ENCODE results near the gene CPTP. TPM values are rescaled to one million over a fixed set of nuclear protein-coding genes. Genes with fewer than 3 reads are reported as not detected.
A peak's percentile ranks its signal among the peaks of the same experiment; 100 is the strongest.
"Not testable (repeated sequence)": the region's sequence is repeated elsewhere in the genome, so short reads cannot be mapped to it uniquely, and the experiment has no call there.

Gene CPTP
- total RNA-seq, 1 donor from 2014 or later, result 21.6 TPM

DNA sequence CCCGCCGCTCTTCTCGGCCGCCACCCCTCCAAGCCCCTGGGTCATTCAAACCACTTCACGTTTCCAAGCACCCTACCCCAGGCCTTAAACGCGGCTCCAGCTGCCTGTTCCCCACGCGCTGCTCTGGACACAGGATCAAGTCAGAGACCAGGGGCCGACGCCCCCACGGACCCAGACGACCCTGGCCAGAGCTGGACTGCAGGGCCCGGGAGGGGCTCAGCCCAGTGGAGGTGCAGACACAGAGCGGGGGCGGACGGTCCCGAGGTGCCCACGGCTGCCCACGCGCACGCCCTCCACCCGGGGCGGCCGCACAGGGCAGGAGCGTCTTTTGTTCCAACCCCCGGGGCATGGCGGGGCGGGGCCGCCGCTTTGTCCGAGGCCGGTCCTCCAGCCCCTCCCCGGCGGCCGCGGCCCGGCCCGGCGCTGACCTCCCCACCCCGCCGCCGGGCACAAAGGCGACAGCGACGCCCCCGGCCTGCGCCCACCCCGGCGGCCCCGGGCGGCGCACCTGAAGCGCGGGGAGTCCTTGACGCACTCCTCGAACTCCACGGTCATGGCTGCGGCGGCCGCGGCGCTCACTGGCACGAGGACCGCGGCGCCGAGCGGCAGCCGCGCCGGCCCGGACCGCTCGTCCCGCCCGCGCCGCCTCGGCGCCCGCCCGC is 17.2 kb upstream of the CPTP start:
- peak; percentile 31 for DNase-seq

GRCh38 chr1:1307923-1308755 is 16.5 kb upstream of the CPTP start, which contains the start of the genes ACAP3 and PUSL1:
TSS of gene ACAP3 (minus strand) at chr1:1307930. CDS start at chr1:1307815, 115 bp downstream.
TSS of gene PUSL1 (plus strand) at chr1:1308597. CDS start at chr1:1308644, 47 bp downstream.
- peak; percentile 92 for DNase-seq

- peak; percentile 20 for DNase-seq
These were observed 15.8 kb upstream of the CPTP start for GRCh38 chr1:1308756-1309250.

GRCh38 chr1:1309251-1310108 is 15.1 kb upstream of the CPTP start:
- peak; percentile 27 for DNase-seq

DNA sequence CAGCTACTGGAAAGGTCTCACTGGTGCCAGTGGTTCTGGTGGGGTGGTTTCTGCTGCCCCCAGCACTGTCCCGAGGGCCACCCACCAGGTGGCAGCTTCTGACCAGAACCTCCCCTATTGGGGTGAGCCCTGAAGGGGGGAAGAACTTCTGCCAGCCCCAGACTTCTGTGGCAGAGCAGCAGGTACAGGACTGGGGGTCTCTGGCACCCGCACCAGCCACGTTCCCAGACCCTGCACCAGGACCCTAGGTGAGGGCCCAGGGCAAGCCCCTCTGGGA is 14.6 kb upstream of the CPTP start:
- DNase-seq, result no peak

- DNase-seq, result no peak
These were observed 14.0 kb upstream of the CPTP start for GRCh38 chr1:1310476-1311053.

DNA sequence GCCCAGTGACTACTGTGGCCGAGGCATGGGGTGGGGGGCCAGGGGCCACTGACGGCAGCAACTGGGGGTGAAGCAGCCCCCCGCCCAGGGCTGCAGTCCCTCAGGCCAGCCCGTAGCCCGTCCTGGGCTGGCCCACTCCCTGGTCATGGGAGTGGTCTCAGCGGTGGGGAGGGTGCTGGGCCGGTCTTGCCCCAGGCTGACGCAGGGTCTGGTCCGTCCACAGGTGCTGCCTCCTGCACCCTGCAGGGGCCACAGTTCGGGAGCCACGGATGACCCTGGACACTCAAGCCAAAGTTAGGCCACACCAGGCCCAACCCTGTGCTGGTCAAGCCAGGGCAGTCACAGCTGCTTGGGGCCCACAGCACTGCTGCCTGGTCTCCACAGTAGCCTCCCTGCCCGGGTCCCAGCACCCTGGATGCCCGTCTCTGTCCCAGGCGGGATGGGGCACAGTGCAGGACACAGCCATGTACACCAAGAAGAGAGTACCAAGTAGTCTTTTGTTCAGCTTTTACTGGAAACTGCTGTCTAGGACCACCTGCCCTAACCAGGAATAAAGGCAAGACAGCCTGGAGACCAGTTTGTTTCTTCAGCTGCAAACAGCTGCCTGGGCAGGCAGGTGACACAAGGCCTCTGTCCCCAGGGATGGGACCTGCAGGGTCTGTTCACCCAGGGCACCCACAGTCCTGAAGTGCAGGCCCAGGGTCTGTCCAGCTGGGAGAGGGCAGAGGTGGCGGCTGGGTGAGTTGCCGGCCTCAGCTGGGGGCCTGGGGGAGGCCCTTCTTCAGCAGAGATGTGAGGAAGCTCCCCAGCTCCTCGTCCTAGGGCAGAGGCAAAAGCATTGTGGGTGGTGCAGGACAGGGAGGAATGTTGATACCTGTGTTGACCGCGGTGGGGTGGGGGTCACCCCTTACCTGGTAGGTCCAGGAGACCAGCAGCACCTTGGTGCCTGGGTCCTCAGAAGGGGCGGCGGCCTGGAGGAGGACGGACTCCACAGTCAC is 13.2 kb upstream of the CPTP start:
- DNase-seq, result no peak

- DNase-seq, result no peak
These were observed 11.9 kb upstream of the CPTP start for GRCh38 chr1:1312450-1313314.

GRCh38 chr1:1313500-1314236 is 10.9 kb upstream of the CPTP start:
- no peak for DNase-seq

- no peak for DNase-seq
These were observed 10.4 kb upstream of the CPTP start for GRCh38 chr1:1314237-1314586.

DNA sequence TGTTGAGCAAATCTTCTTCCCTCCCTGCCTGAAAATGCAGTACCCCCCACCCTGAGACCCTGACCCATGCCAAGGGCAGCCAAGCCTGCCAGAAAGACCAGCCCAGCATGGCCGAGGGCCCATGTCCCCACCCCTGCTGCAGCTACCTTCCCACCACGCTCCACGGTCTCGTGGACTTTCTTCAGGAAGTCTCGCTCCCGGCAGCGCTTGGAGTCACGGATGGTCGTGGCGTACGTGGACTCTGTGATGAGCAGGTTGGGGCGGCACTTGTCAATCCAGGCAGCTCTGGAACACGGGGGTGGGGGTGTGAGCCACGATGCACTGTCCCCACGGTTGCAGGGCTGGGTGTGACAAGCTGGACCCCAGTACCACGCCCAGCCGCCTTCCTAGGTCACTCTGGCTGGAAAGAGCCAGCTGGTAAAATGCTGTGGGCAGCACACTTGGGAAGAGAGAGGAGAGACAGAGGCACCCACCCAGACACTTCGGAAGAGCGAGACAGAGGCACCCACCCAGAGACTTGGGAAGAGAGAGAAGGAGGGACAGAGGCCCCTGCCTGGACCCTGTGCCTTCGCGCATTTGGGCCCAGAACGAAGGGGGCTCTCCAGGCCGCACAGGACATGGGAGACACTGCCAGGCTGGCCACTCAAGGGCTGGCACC is 9.8 kb upstream of the CPTP start:
- no peak for DNase-seq

- no peak for DNase-seq
These were observed 9.1 kb upstream of the CPTP start for GRCh38 chr1:1315435-1315954.

GRCh38 chr1:1316199-1316598 is 8.4 kb upstream of the CPTP start:
- not testable (repeated sequence) for DNase-seq

DNA sequence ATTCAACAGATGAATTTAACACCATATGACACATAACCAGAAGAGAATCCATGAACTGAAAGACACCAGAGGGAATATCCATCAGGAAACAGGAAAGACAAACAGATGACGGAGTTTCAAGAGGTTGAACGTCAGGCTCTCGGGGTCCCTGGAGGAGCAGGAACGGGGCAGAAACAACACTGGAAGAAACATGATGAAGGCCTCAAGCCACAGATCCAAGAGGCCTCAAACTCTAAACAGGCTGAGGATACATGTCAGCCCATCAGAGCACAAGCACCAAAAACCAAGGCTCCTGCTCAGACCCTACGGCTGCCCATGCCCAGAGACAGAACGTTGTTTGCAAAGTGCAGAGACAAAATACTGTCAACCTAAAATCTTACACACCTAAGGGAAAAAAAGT is 7.2 kb upstream of the CPTP start:
- DNase-seq, result no peak

GRCh38 chr1:1318131-1318652 is 6.4 kb upstream of the CPTP start:
- peak; percentile 71 for DNase-seq

GRCh38 chr1:1318777-1319645 is 5.6 kb upstream of the CPTP start:
- DNase-seq, result no peak

GRCh38 chr1:1319646-1319941 is 5.0 kb upstream of the CPTP start:
- no peak for DNase-seq

Measured in dermis blood vessel endothelial cell (primary cell).